ENCODE results near the gene TSC2.

GRCh38 chr16:2095315-2095853, 47.6 kb downstream of the TSC2 start:
- TF ChIP-seq CTCF (conservative IDR thresholded peaks at IDR 0.05) = no peak
- no peak for TF ChIP-seq ZFX (IDR thresholded peaks at IDR 0.05)
